GM23338 (cell line): ENCODE results near the gene OSBPL10. TPM values are rescaled to one million over a fixed set of nuclear protein-coding genes. Genes with fewer than 3 reads are reported as not detected.

Experiments
- ATAC-seq: fragments of 200-7000 bp; cut with Tn5 transposase; 3 replicates; pipeline ENCODE4 v1.9.1; 2020
- DNase-seq: peaks from one replicate; pipeline ENCODE4 v3.0.0-alpha.2; 2015; ENCODE audit warnings: low spot score
- H2AFZ ChIP-seq: fragments of 200-600 bp; sonication (generic); 2 replicates; pipeline ENCODE4 v1.8.0; 2016; ENCODE audit warnings: antibody characterized with exemption, mild to moderate bottlenecking, moderate library complexity
- H3F3A ChIP-seq: fragments of 200-600 bp; sonication (generic); replicated peaks from 2 replicates; pipeline ENCODE4 v1.8.0; 2017; ENCODE audit warnings: antibody characterized with exemption, mixed run types, low read depth
- H3K27ac ChIP-seq: fragments of 200-600 bp; sonication (generic); 2 replicates; pipeline ENCODE4 v1.6.1; 2016; ENCODE audit warnings: low read depth
- H3K27me3 ChIP-seq: fragments of 200-600 bp; sonication (generic); 2 replicates; pipeline ENCODE4 v1.8.0; 2016; ENCODE audit warnings: mild to moderate bottlenecking, mixed run types, moderate library complexity; ENCODE audit not compliant: insufficient read depth
- H3K36me3 ChIP-seq: fragments of 200-600 bp; sonication (generic); 2 replicates; pipeline ENCODE4 v1.8.0; 2016; ENCODE audit warnings: mild to moderate bottlenecking; ENCODE audit not compliant: insufficient read depth
- H3K4me1 ChIP-seq: fragments of 200-600 bp; sonication (generic); 2 replicates; pipeline ENCODE4 v1.8.0; 2016; ENCODE audit warnings: mild to moderate bottlenecking, moderate library complexity; ENCODE audit not compliant: insufficient read depth
- H3K4me2 ChIP-seq: fragments of 200-600 bp; sonication (generic); 2 replicates; pipeline ENCODE4 v1.7.1; 2017; ENCODE audit warnings: mixed run types
- H3K4me3 ChIP-seq: fragments of 200-600 bp; sonication (generic); 2 replicates; pipeline ENCODE4 v1.6.1; 2016; ENCODE audit warnings: mixed run types
- H3K79me2 ChIP-seq: fragments of 200-600 bp; sonication (generic); replicated peaks from 2 replicates; pipeline ENCODE4 v1.8.0; 2017; ENCODE audit warnings: mild to moderate bottlenecking; ENCODE audit not compliant: insufficient read depth
- H3K9me2 ChIP-seq: fragments of 200-600 bp; sonication (generic); 2 replicates; pipeline ENCODE4 v1.8.0; 2017; ENCODE audit not compliant: insufficient read depth
- H4K20me1 ChIP-seq: fragments of 200-600 bp; sonication (generic); replicated peaks from 2 replicates; pipeline ENCODE4 v1.8.0; 2017; ENCODE audit warnings: mild to moderate bottlenecking; ENCODE audit not compliant: insufficient read depth
- H3K27ac Mint-ChIP-seq: 2 replicates; pipeline ENCODE4 v1.8.0; 2020; ENCODE audit warnings: inconsistent platforms, mild to moderate bottlenecking, moderate library complexity, mixed read lengths
- H3K27me3 Mint-ChIP-seq: 3 replicates; pipeline ENCODE4 v1.8.0; 2022; ENCODE audit warnings: low read depth, mild to moderate bottlenecking, moderate library complexity, mixed read lengths, inconsistent platforms; ENCODE audit not compliant: insufficient read depth, poor library complexity
- H3K36me3 Mint-ChIP-seq: 3 replicates; pipeline ENCODE4 v1.8.0; 2021; ENCODE audit warnings: low read depth, mild to moderate bottlenecking, inconsistent platforms, moderate library complexity, mixed read lengths
- H3K4me1 Mint-ChIP-seq: 3 replicates; pipeline ENCODE4 v1.8.0; 2020; ENCODE audit warnings: mild to moderate bottlenecking, inconsistent platforms, mixed read lengths
- H3K4me3 Mint-ChIP-seq: 3 replicates; pipeline ENCODE4 v1.8.0; 2021; ENCODE audit warnings: moderate library complexity, mild to moderate bottlenecking, inconsistent platforms, mixed read lengths
- H3K9me3 Mint-ChIP-seq: 3 replicates; pipeline ENCODE4 v1.8.0; 2020; ENCODE audit warnings: moderate library complexity, mild to moderate bottlenecking, inconsistent platforms, mixed read lengths
- CREB1 ChIP-seq: fragments of 250-450 bp; sonication (Bioruptor Pico); IDR thresholded peaks from 2 replicates; pipeline ENCODE4 v1.5.0; 2020; ENCODE audit warnings: low read depth, mild to moderate bottlenecking, moderate library complexity
- ETS1 ChIP-seq: IDR thresholded peaks from 2 replicates; pipeline ENCODE4 v1.6.1; 2016; ENCODE audit warnings: antibody characterized with exemption
- EZH2 ChIP-seq: fragments of 200-600 bp; sonication (generic); IDR thresholded peaks from one replicate; pipeline ENCODE4 v1.8.0; 2017; ENCODE audit warnings: antibody characterized with exemption, mild to moderate bottlenecking, low read depth; ENCODE audit not compliant: unreplicated experiment
- JUNB ChIP-seq: IDR thresholded peaks from one replicate; pipeline ENCODE4 v1.6.1; 2016; ENCODE audit warnings: antibody characterized with exemption; ENCODE audit not compliant: unreplicated experiment
- NANOG ChIP-seq: IDR thresholded peaks from 2 replicates; pipeline ENCODE4 v1.6.1; 2016; ENCODE audit warnings: antibody characterized with exemption, borderline replicate concordance
- POLR2AphosphoS5 ChIP-seq: IDR thresholded peaks from 2 replicates; pipeline ENCODE4 v1.6.1; 2016; ENCODE audit warnings: antibody characterized with exemption, low read depth
- ZNF114 ChIP-seq: fragments of 250-450 bp; sonication (Bioruptor Pico); IDR thresholded peaks from 2 replicates; pipeline ENCODE4 v1.5.0; 2020; ENCODE audit warnings: mild to moderate bottlenecking, moderate library complexity
- ZNF331 ChIP-seq: fragments of 250-450 bp; sonication (Bioruptor Pico); IDR thresholded peaks from 2 replicates; pipeline ENCODE4 v1.5.0; 2020; ENCODE audit warnings: low read depth, mild to moderate bottlenecking, moderate library complexity
- ZNF462 ChIP-seq: fragments of 250-450 bp; sonication (Bioruptor Pico); IDR thresholded peaks from 2 replicates; pipeline ENCODE4 v1.5.0; 2020; ENCODE audit warnings: mild to moderate bottlenecking, moderate library complexity
- polyA plus RNA-seq: library from polyadenylated mRNA; unstranded; fragments of >200 nt; fragmentation: Nextera tagmentation; extraction: Ambion mirVana; gene quantifications from 2 replicates; pipeline ENCODE4 v1.2.1, GENCODE V29; 2016
- total RNA-seq: library from RNA; depleted of rRNA; stranded (reverse); fragments of >200 nt; shearing (Covaris generic); gene quantifications from 2 replicates; pipeline ENCODE4 v1.2.3, GENCODE V29; 2014

Gene OSBPL10
- total and polyA plus RNA-seq, 2 experiments from 2014 or later: 23.8 to 149 TPM

GRCh38 chr3:31879365-31879764 lies 101.7 kb downstream of the OSBPL10 start:
- Histone ChIP-seq H3K27ac (no peak overlapping the region), H2AFZ (no peak overlapping the region), H3F3A (no peaks in the 10 kb centered on the region), H3K79me2 (peaks cover 91% of the 10 kb centered on the region), H3K36me3 (no peaks in the 10 kb centered on the region), H4K20me1 (peaks cover 18% of the 10 kb centered on the region), H3K4me1 (peaks cover 41% of the 10 kb centered on the region), H3K9me2 (no peaks in the 10 kb centered on the region), H3K4me2 (no peak overlapping the region), H3K4me3 (no peak overlapping the region), H3K27me3 (no peaks in the 10 kb centered on the region)
- H3K27ac Mint-ChIP-seq: peak overlapping the region; percentile 46; the same call in 1 of the 2 replicates
- peaks cover 10% of the 10 kb centered on the region; the same call in 2 of the 3 replicates for H3K36me3 Mint-ChIP-seq
- no peaks in the 10 kb centered on the region for H3K9me3 Mint-ChIP-seq
- no peak for ATAC-seq
- DNase-seq: no peak
- no peak overlapping the region for H3K4me3 Mint-ChIP-seq
- TF ChIP-seq ZNF462 (CRISPR knock-in tag): no peak
- no peak for TF ChIP-seq ZNF331 (CRISPR knock-in tag)
- no peak for TF ChIP-seq JUNB
- no peak for TF ChIP-seq NANOG
- TF ChIP-seq ZNF114 (CRISPR knock-in tag): no peak
- no peak for TF ChIP-seq POLR2AphosphoS5
- peaks cover 54% of the 10 kb centered on the region for H3K4me1 Mint-ChIP-seq
- H3K27me3 Mint-ChIP-seq: peaks cover 2% of the 10 kb centered on the region

- ATAC-seq (no peak), DNase-seq (no peak)
- peaks cover 91% of the 10 kb centered on the region for H3K79me2 ChIP-seq
- H3K4me1 ChIP-seq: peaks cover 41% of the 10 kb centered on the region
- Mint-ChIP-seq H3K4me1 (peaks cover 54% of the 10 kb centered on the region), H3K27ac (no peak overlapping the region), H3K36me3 (peaks cover 10% of the 10 kb centered on the region; the same call in 2 of the 3 replicates), H3K27me3 (peaks cover 2% of the 10 kb centered on the region), H3K4me3 (no peak overlapping the region), H3K9me3 (no peaks in the 10 kb centered on the region)
- H3K9me2 ChIP-seq: no peaks in the 10 kb centered on the region
- H3K4me3 ChIP-seq: no peak overlapping the region
- H4K20me1 ChIP-seq: peaks cover 18% of the 10 kb centered on the region
- H3K36me3 ChIP-seq: no peaks in the 10 kb centered on the region
- H3K27ac ChIP-seq: no peak overlapping the region
- no peak overlapping the region for H3K4me2 ChIP-seq
- TF ChIP-seq CREB1 (no peak), ETS1 (no peak), JUNB (no peak), EZH2 (no peak)
- H3K27me3 ChIP-seq: no peaks in the 10 kb centered on the region
- no peaks in the 10 kb centered on the region for H3F3A ChIP-seq
- H2AFZ ChIP-seq: no peak overlapping the region
Observed at GRCh38 chr3:31878231-31878838, 102.7 kb downstream of the OSBPL10 start.
